GM23248 (cell line): ENCODE data around the gene ZNF346.

ENCODE experiments used
- EZH2 ChIP-seq: fragments of 200-600 bp; sonication (generic); IDR thresholded peaks from 2 replicates; pipeline ENCODE4 v1.6.1; 2018; ENCODE audit warnings: antibody characterized with exemption, mild to moderate bottlenecking; ENCODE audit not compliant: insufficient read depth, poor library complexity, severe bottlenecking
- EZH2phosphoT487 ChIP-seq: fragments of 200-600 bp; sonication (generic); IDR thresholded peaks from 2 replicates; pipeline ENCODE4 v1.6.1; 2018; ENCODE audit warnings: antibody characterized with exemption, moderate library complexity, mild to moderate bottlenecking, low read depth; ENCODE audit not compliant: insufficient read depth

DNA sequence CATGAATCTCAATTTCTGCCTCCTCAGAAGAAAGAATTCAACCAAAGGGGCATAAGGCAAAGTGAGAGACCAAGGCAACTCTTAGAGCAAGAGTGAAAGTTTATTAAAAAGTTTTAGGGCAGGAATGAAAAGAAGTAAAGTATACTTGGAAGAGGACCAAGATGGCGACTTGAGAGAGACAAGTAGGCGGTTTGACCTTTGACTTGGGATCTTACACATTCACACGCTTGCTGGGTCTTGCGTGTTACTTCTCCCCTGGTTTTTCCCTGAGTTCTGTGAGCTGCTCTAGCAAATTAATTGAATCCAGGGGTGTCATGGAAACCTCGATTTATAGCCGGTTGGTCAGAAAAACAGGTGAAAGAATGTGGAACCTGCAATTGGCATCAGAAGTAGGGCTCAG is 7.0 kb downstream of the ZNF346 start:
- TF ChIP-seq EZH2 (no peak), EZH2phosphoT487 (no peak)
